ENCODE measurements around the gene SIGLEC14.
A peak's percentile ranks its signal among the peaks of the same experiment; 100 is the strongest.

Gene SIGLEC14

DNA sequence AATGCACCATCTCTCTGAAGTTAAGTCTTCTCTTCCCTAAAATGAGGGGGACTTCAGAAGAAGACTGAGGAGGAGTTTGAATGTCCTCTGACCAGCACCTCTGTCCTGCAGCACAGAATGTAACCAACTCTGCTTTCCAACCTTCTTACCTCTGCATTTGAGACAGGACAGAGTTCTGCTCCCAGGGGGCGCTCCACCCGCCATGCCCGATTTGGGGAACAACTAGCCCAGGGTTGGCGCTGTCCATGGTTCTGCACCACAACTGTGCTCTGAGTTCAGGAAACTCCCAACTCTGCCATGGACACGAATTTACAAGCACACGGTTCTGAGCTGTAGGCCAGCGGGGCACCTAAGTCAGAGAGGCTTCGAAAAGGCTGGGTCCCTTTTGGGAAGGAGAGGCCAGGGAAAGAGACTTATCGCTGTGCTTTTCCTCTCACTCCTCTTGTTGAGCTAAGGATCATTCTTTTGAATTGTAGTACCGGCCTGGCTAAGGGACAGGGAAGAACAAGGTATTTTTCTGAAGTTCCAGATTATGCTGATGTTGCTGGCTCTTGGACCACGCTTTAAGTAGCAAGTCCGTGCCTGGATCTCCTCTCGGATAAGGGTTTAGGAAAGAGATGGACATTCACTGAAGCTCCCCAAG lies 38.6 kb downstream of the SIGLEC14 start:
- DNase-seq, result peak; percentile 72

GRCh38 chr19:51607077-51607476 lies 39.5 kb downstream of the SIGLEC14 start:
- no peak for DNase-seq

DNA sequence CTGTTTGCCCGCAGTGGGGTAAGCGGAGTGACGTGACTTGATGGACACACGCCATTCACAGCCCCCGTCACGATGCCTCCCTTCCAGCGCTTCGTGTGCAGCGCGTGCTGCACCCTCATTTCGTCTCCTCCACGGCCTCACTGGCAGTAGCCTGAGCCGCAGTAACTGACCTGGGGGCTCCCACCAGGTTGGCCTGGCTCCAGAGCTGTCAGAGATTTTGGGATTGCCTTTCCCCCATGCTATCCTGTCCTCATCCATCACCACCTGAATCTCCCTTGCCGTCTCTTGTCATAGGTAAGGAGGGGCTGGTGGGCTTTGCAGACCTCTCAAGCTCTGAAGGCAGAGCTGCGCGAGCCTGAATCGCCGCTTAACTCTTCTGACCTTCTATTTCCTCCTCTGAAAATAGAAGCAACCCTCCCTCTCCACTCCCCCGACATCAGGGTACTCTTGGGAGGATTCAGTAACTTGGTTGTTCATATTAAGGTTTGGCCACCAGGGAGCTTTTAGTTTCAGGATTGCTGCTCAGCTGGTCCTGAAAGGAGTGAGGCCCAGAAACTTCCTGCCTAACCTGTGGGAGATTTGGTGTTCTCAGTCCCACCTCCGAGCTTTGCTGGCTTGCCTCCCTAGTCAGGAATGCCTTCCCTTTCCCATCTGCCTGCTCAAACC lies 44.3 kb downstream of the SIGLEC14 start:
- DNase-seq, result no peak

- no peak for DNase-seq
Observed at GRCh38 chr19:51600940-51601580, 45.6 kb downstream of the SIGLEC14 start.

GRCh38 chr19:51599084-51599483 lies 47.5 kb downstream of the SIGLEC14 start:
- DNase-seq, result no peak

DNA sequence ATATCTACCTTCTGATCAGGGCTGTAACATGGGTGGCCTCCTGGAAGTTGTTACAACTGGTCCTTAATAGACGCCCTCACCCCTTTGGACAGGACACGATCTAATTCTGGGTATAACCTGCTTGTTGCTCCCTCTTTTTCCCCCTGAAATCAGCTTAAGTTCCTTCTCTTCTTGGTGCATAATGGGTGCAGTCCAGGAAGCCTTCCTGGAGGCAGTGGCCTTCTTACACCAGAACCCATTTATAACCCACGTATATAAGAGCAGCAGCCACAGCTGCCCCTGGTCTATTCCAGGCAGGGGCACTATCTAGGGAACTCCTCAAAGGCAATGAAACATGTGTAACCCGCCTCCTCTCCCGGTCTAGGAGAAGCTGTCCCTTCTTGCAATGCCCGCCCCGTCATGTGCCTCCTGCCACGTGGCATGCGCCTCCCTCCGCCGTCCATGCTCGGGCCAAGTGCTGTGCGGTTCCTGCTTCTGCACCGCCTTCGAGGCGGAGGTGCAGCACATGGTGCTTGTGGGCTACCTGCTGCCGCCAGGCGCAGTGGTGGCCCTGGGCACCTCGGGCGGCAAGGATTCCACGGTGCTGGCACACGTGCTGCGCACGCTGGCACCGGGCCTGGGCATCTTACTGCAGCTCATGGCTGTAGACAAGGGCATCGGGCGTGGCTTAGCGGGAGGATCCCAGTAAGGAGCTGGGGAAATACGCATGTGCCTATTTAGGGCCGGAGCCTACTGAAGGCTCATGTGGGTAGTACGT lies 48.3 kb downstream of the SIGLEC14 start:
- DNase-seq, result no peak

DNA sequence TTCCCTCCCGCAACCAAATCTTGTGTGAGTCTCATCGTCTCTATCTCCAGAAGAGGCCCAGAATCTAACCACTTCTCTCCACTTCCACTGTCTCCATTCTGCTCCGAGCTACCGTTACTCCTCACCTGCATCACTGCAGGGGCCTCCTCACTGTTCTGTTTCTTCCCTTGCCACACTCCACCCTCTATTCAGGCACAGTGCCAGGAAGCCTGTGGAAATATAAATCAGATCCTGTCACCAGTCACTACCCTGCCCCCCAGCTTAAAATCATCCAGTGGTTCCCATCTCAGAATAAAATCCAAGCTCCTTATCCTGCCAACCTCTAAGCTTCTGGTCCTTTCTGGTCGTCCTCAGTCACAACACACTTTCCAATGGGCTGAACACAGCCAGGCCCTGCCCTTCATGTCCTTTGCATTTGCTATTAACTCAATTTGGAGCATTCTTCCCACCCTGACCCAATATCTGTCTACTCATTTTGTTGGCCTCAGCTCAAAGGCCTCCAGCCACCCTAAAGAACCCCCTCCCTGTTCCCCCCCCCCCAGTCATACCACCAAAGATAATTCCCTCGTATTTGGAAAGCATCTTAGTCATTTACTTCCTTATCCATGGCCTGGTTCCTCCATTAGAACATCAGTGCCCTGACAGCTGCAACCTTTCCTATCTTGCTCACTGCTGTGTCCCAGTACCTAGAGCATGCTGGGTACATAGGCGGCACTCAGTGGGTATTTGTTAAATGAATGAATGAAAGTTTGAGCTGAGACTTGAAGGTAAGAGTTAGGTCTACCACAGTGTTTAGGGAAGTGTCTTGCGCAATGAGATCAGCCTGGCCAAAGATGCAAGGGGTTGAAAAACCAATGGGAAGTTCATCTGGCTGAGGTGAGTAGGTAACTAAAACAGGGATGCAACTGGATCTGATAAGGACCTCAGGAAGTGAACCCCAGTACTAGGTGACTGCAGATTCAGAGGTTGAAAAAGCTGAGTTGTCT lies 51.1 kb downstream of the SIGLEC14 start:
- no peak for DNase-seq

GRCh38 chr19:51594774-51595109 lies 51.9 kb downstream of the SIGLEC14 start:
- DNase-seq, result no peak

- DNase-seq, result no peak
Observed at GRCh38 chr19:51593969-51594773, 52.5 kb downstream of the SIGLEC14 start.

- DNase-seq, result no peak
Observed at GRCh38 chr19:51593138-51593890, 53.3 kb downstream of the SIGLEC14 start.
